HCT116 (cell line): ENCODE results near the gene MACC1. TPM values are rescaled to one million over a fixed set of nuclear protein-coding genes. Genes with fewer than 3 reads are reported as not detected.

Experiments
- ATAC-seq: fragments of 200-7000 bp; cut with Tn5 transposase; 2 replicates; pipeline ENCODE4 v1.9.1; 2020; ENCODE audit warnings: mild to moderate bottlenecking, moderate library complexity
- BruUV-seq: library from RNA; stranded (reverse); fragments of 400-500 nt; replicated peaks from 2 replicates; lab custom pipeline; 2021; lab: Mats Ljungman, UMichigan
- CTCF ChIA-PET: fragments of 300-600 bp; sonication (Branson Sonifier 250); formaldehyde crosslinking; loops from one replicate; lab custom pipeline; 2021; ENCODE audit warnings: antibody characterized with exemption; lab: Charles Lee
- POLR2A ChIA-PET: fragments of 300-600, 350-600 bp; sonication (Branson Sonifier 250); formaldehyde crosslinking; loops from one replicate; lab custom pipeline; 2021; ENCODE audit warnings: antibody characterized with exemption; lab: Charles Lee
- RAD21 ChIA-PET, 2 experiments: fragments of 300-600 bp; sonication (Branson Sonifier 250); formaldehyde crosslinking; loops; one replicate each; lab custom pipeline; 2023; ENCODE audit warnings: low total read pairs in 2 of 2; ENCODE audit not compliant: uncharacterized antibody in 2 of 2, unreplicated experiment in 2 of 2, low non-redundant PET in 1 of 2; lab: Charles Lee
- DNase-seq: peaks from one replicate; pipeline ENCODE4 v3.0.0-alpha.2; 2010; ENCODE audit warnings: low read depth, low spot score
- H2AFZ ChIP-seq: fragments of 200-600 bp; shearing (Covaris generic), sonication (generic); 2 replicates; pipeline ENCODE4 v1.6.1; 2017; ENCODE audit warnings: low read depth, mixed run types, mixed read lengths, antibody characterized with exemption, low read length; ENCODE audit not compliant: poor library complexity, severe bottlenecking
- H3K27ac ChIP-seq: 2 replicates; pipeline ENCODE4 v1.5.1; 2012; ENCODE audit warnings: low read depth, low read length
- H3K27me3 ChIP-seq: fragments of 200-600 bp; sonication (generic); 2 replicates; pipeline ENCODE4 v1.6.1; 2016; ENCODE audit warnings: mixed run types, low read length, mixed read lengths; ENCODE audit not compliant: insufficient read depth
- H3K36me3 ChIP-seq, 2 experiments: fragments of 200-500 bp in 1 of 2; fragments of 200-600 bp in 1 of 2; sonication (Bioruptor generic) in 1 of 2; sonication (generic) in 1 of 2; 2 replicates each; pipeline versions ENCODE4 v1.5.1 to v1.6.1; 2014 to 2016; ENCODE audit warnings: low read length in 2 of 2, inconsistent platforms in 1 of 2, mixed read lengths in 1 of 2, mixed run types in 1 of 2; ENCODE audit not compliant: insufficient read depth in 2 of 2, control insufficient read depth in 1 of 2
- H3K4me1 ChIP-seq, 2 experiments: fragments of 200-600 bp in 1 of 2; sonication (generic) in 1 of 2; 2 replicates each; pipeline versions ENCODE4 v1.5.1 to v1.6.1; 2012 to 2017; ENCODE audit warnings: low read length in 2 of 2, inconsistent platforms in 1 of 2, mild to moderate bottlenecking in 1 of 2, mixed read lengths in 1 of 2, mixed run types in 1 of 2, moderate library complexity in 1 of 2; ENCODE audit not compliant: insufficient read depth in 2 of 2, control insufficient read depth in 1 of 2
- H3K4me2 ChIP-seq: fragments of 200-600 bp; sonication (generic); 2 replicates; pipeline ENCODE4 v1.6.1; 2017; ENCODE audit warnings: mixed run types, low read length, mixed read lengths
- H3K4me3 ChIP-seq, 2 experiments: fragments of 200-600 bp in 1 of 2; sonication (generic) in 1 of 2; replicated peaks in 1 of 2; 2 replicates each; pipeline ENCODE4 v1.5.1; 2011 to 2016; ENCODE audit warnings: low read length in 2 of 2, control low read depth in 1 of 2, low read depth in 1 of 2, mild to moderate bottlenecking in 1 of 2, mixed read lengths in 1 of 2, mixed run types in 1 of 2
- H3K79me2 ChIP-seq: fragments of 200-600 bp; sonication (generic); 2 replicates; pipeline ENCODE4 v1.6.1; 2017; ENCODE audit warnings: mild to moderate bottlenecking, mixed run types, low read length, moderate library complexity, mixed read lengths; ENCODE audit not compliant: insufficient read depth
- H3K9ac ChIP-seq: fragments of 200-600 bp; sonication (generic); 2 replicates; pipeline ENCODE4 v1.6.1; 2016; ENCODE audit warnings: low read length, mixed read lengths
- H3K9me2 ChIP-seq: fragments of 200-600 bp; sonication (generic), shearing (Covaris generic); 2 replicates; pipeline ENCODE4 v1.6.1; 2017; ENCODE audit warnings: mixed run types, mild to moderate bottlenecking, moderate library complexity; ENCODE audit not compliant: insufficient read depth
- H3K9me3 ChIP-seq, 2 experiments: fragments of 200-500 bp in 1 of 2; fragments of 200-600 bp in 1 of 2; sonication (Bioruptor generic) in 1 of 2; sonication (generic) in 1 of 2; 2 replicates each; pipeline ENCODE4 v1.6.1; 2014 to 2017; ENCODE audit warnings: low read length in 2 of 2, mixed read lengths in 2 of 2, inconsistent platforms in 1 of 2, low read depth in 1 of 2, mild to moderate bottlenecking in 1 of 2, mixed run types in 1 of 2, moderate library complexity in 1 of 2; ENCODE audit not compliant: control insufficient read depth in 1 of 2, insufficient read depth in 1 of 2
- H4K20me1 ChIP-seq: fragments of 200-600 bp; sonication (generic), shearing (Covaris generic); 2 replicates; pipeline ENCODE4 v1.6.1; 2017; ENCODE audit warnings: mixed run types, mild to moderate bottlenecking, moderate library complexity; ENCODE audit not compliant: insufficient read depth
- CBX3 ChIP-seq: IDR thresholded peaks from 2 replicates; pipeline ENCODE4 v1.6.1; 2012; ENCODE audit warnings: low read depth
- CEBPB ChIP-seq: IDR thresholded peaks from 2 replicates; pipeline ENCODE4 v1.6.1; 2012; ENCODE audit warnings: low read depth
- ELF1 ChIP-seq: IDR thresholded peaks from 2 replicates; pipeline ENCODE4 v1.6.1; 2012; ENCODE audit warnings: low read depth, borderline replicate concordance
- EZH2phosphoT487 ChIP-seq: fragments of 200-600 bp; IDR thresholded peaks from 2 replicates; pipeline ENCODE4 v1.6.1; 2018; ENCODE audit warnings: antibody characterized with exemption, borderline replicate concordance
- FOSL1 ChIP-seq: IDR thresholded peaks from 2 replicates; pipeline ENCODE4 v1.6.1; 2012; ENCODE audit warnings: low read depth
- JUND ChIP-seq: IDR thresholded peaks from 2 replicates; pipeline ENCODE4 v1.6.1; 2012
- POLR2AphosphoS5 ChIP-seq: IDR thresholded peaks from 2 replicates; pipeline ENCODE4 v1.6.1; 2011; ENCODE audit warnings: mild to moderate bottlenecking, low read depth, low read length, moderate library complexity
- REST ChIP-seq: IDR thresholded peaks from 2 replicates; pipeline ENCODE4 v1.6.1; 2012; ENCODE audit warnings: low read depth
- TCF7L2 ChIP-seq: IDR thresholded peaks from 2 replicates; pipeline ENCODE4 v1.7.0; 2011; ENCODE audit warnings: borderline replicate concordance, inconsistent platforms; ENCODE audit not compliant: insufficient read depth, insufficient read length; ENCODE audit errors: extremely low read depth
- YY1 ChIP-seq: IDR thresholded peaks from 2 replicates; pipeline ENCODE4 v1.6.1; 2011; ENCODE audit warnings: low read length, low read depth, moderate library complexity, mild to moderate bottlenecking; ENCODE audit not compliant: insufficient replicate concordance; ENCODE audit errors: extremely low read depth
- ZFX ChIP-seq: fragments of 450-650 bp; IDR thresholded peaks from 2 replicates; pipeline ENCODE4 v1.6.1; 2017
- ZNF274 ChIP-seq: fragments of 200-500 bp; sonication (Bioruptor generic); IDR thresholded peaks from 2 replicates; pipeline ENCODE4 v1.6.1; 2014; ENCODE audit warnings: mild to moderate bottlenecking, low read depth, low read length, inconsistent platforms
- intact Hi-C: fragments of 100-400 bp; cut with micrococcal nuclease; formaldehyde crosslinking; loops from 2 replicates; pipeline ENCODE4 v1.10.0; 2022
- total RNA-seq: library from RNA; stranded (reverse); gene quantifications from one replicate; pipeline ENCODE4 v1.2.1, GENCODE V29; 2021; ENCODE audit not compliant: unreplicated experiment
- TF ChIP-seq, protein P1 (sequence below): IDR thresholded peaks from 2 replicates; pipeline ENCODE4 v1.6.1; 2012
- TF ChIP-seq, protein P2 (sequence below), 3 experiments: fragments of 200-600 bp in 1 of 3; sonication (generic) in 1 of 3; IDR thresholded peaks in 2 of 3; conservative IDR thresholded peaks in 1 of 3; 2 replicates each; pipeline ENCODE4 v1.5.1; 2012 to 2017; ENCODE audit warnings: low read depth in 2 of 3, low read length in 2 of 3, antibody characterized with exemption in 1 of 3, borderline replicate concordance in 1 of 3, control low read depth in 1 of 3, mild to moderate bottlenecking in 1 of 3, mixed read lengths in 1 of 3, mixed run types in 1 of 3, moderate library complexity in 1 of 3; ENCODE audit not compliant: insufficient read depth in 1 of 3

The MACC1 gene
- total RNA-seq, 1 experiment from 2014 or later = 9.8 TPM

- no peak overlapping the region for H3K27ac ChIP-seq
- peaks cover 6 to 9% of the 10 kb centered on the region in 2 experiments; a peak in 2 of 4 replicates for H3K9me3 ChIP-seq
- no peak overlapping the region for H3K4me2 ChIP-seq
- RAD21 ChIA-PET = no interaction called here
- no peaks in the 10 kb centered on the region for H4K20me1 ChIP-seq
- H3K4me3 ChIP-seq = no peak overlapping the region
- DNase-seq = no peak
- TF ChIP-seq FOSL1 (no peak), EZH2phosphoT487 (no peak), YY1 (no peak), ELF1 (no peak), POLR2AphosphoS5 (no peak), JUND (no peak), CBX3 (no peak)
- TF ChIP-seq, protein P1, sequence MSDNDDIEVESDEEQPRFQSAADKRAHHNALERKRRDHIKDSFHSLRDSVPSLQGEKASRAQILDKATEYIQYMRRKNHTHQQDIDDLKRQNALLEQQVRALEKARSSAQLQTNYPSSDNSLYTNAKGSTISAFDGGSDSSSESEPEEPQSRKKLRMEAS = no peak
- TF ChIP-seq, all 23 proteins: peak for 0
- no peak for ATAC-seq
- peaks cover 89% of the 10 kb centered on the region for H3K79me2 ChIP-seq
- H3K9me2 ChIP-seq = no peaks in the 10 kb centered on the region
- BruUV-seq = no TSS peak
- peaks cover 0 to 17% of the 10 kb centered on the region in 2 experiments; a peak in 2 of 4 replicates for H3K4me1 ChIP-seq
- H3K9ac ChIP-seq = no peak overlapping the region
- ChIA-PET CTCF (no interaction called here), POLR2A (no interaction called here)
- H3K27me3 ChIP-seq = no peaks in the 10 kb centered on the region
- intact Hi-C loops = no loop called here
- no peak overlapping the region for H2AFZ ChIP-seq
- H3K36me3 ChIP-seq = peaks cover 0 to 18% of the 10 kb centered on the region in 2 experiments; a peak in 1 of 4 replicates
These were observed 5.8 kb downstream of the MACC1 start for GRCh38 chr7:20211376-20211775.

- Histone ChIP-seq H3K4me2 (no peak overlapping the region), H3K9me2 (no peaks in the 10 kb centered on the region), H2AFZ (no peak overlapping the region), H4K20me1 (no peaks in the 10 kb centered on the region), H3K36me3 (peaks cover 0 to 18% of the 10 kb centered on the region in 2 experiments; a peak in 1 of 4 replicates), H3K27me3 (no peaks in the 10 kb centered on the region), H3K27ac (no peak overlapping the region), H3K9ac (no peak overlapping the region), H3K79me2 (peaks cover 69% of the 10 kb centered on the region), H3K9me3 (peaks cover 6 to 9% of the 10 kb centered on the region in 2 experiments; a peak in 2 of 4 replicates), H3K4me3 (no peak overlapping the region), H3K4me1 (no peaks in the 10 kb centered on the region)
- DNase-seq = no peak
- intact Hi-C loops = no loop called here
- no TSS peak for BruUV-seq
- RAD21 ChIA-PET = no interaction called here
- CTCF ChIA-PET = no interaction called here
- no peak for ATAC-seq
- POLR2A ChIA-PET = no interaction called here
- TF ChIP-seq REST (no peak), ZNF274 (no peak), JUND (no peak), TCF7L2 (no peak), ZFX (no peak), CEBPB (no peak), FOSL1 (no peak)
- TF ChIP-seq, protein P2, sequence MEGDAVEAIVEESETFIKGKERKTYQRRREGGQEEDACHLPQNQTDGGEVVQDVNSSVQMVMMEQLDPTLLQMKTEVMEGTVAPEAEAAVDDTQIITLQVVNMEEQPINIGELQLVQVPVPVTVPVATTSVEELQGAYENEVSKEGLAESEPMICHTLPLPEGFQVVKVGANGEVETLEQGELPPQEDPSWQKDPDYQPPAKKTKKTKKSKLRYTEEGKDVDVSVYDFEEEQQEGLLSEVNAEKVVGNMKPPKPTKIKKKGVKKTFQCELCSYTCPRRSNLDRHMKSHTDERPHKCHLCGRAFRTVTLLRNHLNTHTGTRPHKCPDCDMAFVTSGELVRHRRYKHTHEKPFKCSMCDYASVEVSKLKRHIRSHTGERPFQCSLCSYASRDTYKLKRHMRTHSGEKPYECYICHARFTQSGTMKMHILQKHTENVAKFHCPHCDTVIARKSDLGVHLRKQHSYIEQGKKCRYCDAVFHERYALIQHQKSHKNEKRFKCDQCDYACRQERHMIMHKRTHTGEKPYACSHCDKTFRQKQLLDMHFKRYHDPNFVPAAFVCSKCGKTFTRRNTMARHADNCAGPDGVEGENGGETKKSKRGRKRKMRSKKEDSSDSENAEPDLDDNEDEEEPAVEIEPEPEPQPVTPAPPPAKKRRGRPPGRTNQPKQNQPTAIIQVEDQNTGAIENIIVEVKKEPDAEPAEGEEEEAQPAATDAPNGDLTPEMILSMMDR (IDR thresholded peaks at IDR 0.05 in 2 of 3, conservative IDR thresholded peaks at IDR 0.05 in 1 of 3; ENCODE audit: borderline replicate concordance in 1 of 3, insufficient read depth in 1 of 3, low read depth in 2 of 3, low read length in 2 of 3) = no peak
- TF ChIP-seq, protein P1 = no peak
These were observed 8.4 kb downstream of the MACC1 start for GRCh38 chr7:20208651-20209307.
